HG03378 (cell line): ENCODE measurements around the gene MRPL12.
A peak's percentile ranks its signal among the peaks of the same experiment; 100 is the strongest.

Source experiments
- ATAC-seq: cut with Tn5 transposase; IDR thresholded peaks from one replicate; pipeline ENCODE4 v1.9.1; 2021; ENCODE audit warnings: mild to moderate bottlenecking, moderate library complexity; ENCODE audit not compliant: unreplicated experiment

The MRPL12 gene

DNA sequence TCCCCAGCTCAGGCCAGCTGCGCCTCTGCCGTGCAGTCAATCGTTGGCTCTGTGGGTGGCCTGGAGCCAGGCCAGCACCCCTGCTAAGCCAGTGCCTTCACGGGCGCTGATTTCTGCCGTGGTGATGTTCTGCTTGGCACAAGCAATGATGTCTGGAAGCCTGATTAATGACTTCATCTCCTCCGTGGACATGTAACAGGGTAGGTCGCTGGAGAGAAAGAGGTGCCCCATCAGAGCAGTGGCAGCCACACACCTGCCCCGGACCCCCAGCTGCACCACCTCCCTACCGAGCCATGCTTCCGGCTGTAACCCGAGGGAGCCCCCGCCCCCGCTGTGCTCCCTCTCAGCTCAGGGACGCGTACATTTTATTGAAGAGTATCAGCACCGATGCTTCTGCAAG, 21.5 kb upstream of the MRPL12 start:
- no peak for ATAC-seq

DNA sequence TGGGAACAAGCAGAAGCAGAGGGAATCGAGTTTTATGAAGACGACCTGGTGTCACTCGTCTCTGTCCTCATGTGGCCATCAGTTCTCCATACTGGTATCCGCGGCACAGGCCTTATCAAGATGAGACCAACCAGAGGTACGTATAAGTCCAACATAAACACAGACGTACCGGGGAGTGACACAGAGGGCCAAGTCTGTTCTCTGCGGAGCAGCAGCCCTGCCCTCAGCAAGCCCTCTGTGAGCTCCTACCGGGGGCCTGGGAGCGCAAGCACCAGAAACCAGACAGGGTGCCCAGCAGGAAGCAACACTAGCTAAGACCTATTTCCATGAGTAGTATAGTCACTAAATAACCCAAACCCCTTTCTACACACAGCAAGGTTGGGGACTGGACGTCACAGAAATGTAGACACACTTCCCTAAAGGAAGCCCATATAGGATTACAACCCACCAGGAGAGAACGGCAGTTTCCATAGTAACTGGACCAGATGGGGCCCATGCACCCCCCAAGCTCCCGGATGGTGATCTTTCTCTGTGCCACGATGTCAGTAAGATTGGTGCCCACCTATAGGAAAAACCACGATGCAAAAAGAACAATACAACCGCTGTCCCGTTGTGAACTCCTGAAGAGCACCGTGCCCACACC, 20.5 kb upstream of the MRPL12 start:
- ATAC-seq, result no peak

DNA sequence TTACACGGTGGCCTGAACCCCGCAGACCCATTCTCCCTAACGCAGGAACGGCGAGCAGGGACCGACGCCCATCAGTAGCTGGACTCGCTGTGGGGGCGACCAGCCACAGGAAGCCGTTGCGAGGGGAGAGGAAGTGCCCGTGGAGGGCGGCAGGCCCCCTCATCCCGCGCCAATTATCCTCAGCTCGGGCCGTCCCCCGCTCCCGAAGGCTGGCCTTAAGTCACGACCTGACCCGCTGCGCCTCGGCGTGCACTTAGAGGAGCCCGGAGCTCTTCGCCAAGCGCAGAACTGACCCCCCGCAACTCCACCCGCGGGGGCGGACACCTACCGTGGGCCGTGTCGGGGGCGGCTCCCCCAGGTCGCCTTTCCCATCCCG, 20.0 kb upstream of the MRPL12 start:
- no peak for ATAC-seq

DNA sequence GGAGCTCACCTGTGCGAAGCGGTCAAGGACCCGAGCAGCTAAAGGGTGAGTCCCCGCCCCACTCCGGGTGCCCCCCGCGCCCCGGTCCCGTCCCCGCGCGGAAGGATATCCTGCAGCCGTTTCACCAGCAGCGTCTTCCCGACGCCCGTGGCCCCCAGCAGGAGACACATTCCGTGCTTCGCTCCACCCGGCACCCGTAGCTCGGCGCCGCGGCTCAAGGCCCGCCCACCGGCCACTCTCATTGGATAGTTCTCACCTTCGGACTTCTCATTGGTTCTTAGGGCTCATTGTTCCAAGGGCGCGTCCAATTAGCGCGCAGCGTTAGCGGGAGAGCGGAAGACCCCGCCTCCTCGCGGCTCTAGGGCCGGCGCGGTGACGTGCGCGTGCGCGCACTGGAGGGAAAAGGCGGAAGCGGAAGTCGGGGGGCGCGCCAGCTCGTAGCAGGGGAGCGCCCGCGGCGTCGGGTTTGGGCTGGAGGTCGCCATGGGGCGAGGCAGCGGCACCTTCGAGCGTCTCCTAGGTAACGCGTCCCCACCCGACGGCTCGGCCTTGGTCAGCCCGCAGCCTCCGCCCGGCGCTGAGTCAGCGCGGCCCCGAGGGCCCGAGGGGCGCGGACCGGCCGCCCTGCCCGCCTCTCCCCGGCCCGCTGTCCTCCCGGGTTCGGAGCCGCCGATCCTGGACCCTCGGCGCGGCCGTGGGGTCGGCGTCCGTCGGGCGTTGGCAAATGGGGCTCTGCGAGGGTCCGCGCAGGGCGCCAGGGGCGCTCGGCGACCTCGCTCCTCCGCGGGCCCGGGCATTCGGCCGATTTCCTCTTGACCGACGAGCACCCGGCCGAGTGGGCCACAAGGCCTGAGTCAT, 19.4 kb upstream of the MRPL12 start, which contains the start of the genes ARL16 and HGS:
TSS of gene ARL16 (minus strand) at position 214 of the 858 bp plus-strand sequence. CDS start at position 170, 44 bp downstream.
TSS of gene HGS (plus strand) at position 428 of the 858 bp plus-strand sequence. CDS start at position 484, 56 bp downstream.
- ATAC-seq, result peak; percentile 91

DNA sequence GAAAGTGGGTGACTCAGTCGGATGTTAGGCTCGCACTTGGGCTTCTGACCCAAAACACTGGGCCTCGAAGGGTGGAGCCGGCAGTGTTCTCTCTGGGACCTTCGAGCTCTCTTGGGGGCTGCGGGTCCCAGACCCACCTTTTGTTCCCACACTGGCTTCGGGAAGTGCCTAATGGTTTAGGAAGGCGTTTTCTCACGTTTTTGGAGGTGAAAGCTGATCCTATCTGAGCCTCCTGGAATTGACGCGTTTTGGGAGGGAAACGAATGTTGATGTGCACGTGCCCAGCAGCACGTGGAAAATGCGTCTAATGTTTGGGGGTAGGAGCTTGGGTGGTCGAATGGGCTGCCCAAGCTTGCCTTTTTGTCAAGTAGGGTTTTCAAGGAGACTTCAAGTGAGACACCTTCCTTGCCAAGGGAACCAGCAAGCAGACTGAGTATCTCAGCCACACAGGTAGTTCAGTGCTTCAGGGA, 18.7 kb upstream of the MRPL12 start:
- ATAC-seq, result no peak

DNA sequence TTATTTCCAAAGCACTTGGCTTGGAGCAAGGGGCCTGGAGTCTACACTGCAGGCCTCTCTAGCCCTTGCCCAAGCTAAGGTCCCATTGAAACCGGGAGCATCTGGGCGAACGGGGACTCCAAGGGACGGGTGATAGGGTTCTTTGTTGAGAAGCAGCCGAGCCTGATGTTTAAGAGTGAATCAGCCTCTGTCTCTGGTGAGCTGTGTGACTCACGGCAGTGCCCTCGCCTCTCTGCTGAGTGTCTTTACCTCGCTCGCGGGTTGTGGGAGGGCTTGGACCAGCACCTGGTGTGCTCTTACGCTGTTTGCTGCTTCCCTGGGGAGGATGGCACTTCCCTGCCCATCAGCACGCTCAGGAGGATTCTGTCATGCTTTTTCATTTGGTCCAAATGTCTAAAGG, 18.1 kb upstream of the MRPL12 start:
- no peak for ATAC-seq

DNA sequence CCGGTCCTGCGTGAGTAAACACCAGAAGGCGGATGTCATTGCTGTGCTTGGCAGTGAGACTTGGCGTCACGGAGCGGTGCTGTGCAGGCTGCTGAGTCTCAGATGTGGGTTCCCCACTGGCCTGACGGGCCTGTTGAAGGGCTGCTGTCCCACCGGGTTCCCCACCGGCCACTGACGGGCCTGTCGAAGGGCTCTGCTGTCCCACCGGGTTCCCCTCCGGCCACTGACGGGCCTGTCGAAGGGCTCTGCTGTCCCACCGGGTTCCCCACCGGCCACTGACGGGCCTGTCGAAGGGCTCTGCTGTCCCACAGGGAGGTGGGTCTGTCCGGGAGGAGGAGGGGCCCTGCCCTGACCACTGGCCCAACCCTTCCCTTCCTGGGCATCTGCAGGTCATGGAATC, 16.6 kb upstream of the MRPL12 start:
- ATAC-seq, result no peak

DNA sequence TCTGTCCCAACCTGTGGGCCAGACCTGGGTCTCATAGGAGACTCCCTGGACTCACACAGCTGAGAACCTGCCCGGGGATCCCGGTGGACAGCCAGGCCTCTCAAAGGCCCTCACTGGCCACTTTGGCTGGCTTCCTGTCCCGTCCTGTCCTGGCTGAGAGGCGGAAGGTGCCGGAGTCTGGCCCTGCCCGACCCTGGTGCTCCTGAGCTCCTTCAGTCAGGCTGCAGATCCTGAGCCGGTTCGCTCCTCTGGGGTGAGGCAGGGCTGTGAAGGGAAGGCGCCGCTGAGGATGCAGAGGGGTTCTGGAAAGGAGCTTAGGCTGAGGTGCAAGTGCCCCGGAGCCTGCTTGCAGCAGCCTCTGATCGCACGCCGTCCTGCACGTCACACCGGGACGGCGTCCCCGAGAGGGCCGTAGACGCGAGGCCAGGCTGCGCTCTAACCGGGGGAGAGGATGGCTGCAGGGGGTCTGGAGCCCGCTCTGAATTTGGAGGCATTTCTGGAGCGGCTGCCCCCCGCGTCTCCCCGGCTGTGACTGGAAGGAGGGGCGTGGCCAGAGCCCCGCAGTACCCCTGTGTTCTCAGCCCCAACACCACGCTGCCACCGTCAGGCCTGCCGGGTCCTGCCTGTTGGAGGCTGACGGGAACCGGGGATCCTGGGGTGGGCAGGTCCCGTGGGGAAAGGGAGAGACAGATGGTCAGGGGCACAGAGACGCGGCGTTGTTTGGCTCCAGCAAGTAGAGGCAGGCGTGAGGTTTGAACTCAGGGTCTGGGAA, 15.2 kb upstream of the MRPL12 start:
- no peak for ATAC-seq

DNA sequence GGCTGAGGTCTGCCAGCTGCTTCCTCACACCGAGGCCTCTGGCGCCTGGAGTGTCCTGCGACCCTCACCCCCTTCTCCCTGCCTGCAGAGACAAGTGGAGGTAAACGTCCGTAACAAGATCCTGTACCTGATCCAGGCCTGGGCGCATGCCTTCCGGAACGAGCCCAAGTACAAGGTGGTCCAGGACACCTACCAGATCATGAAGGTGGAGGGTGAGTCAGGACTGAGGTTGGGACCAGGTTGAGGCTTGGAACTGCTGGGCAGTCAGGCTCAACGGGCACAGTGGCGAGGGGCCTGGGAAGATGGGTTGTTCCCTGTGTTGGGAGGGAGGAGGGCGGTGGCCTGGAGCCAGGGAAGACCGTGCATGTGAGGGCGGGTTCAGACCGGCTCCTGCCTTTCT, 14.6 kb upstream of the MRPL12 start:
- ATAC-seq, result no peak

DNA sequence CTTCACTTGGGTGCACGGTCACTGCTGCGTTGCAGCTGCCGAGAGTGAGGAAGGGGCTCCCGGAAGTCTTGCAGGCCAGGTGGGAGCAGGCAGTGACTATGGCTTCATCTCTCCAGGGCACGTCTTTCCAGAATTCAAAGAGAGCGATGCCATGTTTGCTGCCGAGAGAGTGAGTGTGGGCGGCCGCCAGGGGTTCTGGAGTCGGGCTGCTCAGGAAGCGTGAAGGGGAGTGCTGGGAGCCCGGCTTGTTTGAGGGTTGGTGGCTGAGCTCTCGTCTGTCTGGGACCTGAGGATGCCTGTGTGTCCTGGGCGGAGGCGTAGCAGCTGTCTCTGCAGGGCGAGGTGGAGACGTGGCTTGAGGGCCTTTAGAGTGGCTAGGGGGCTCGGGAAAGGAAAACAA, 13.1 kb upstream of the MRPL12 start:
- no peak for ATAC-seq

GRCh38 chr17:81690549-81690948, 12.6 kb upstream of the MRPL12 start:
- no peak for ATAC-seq

DNA sequence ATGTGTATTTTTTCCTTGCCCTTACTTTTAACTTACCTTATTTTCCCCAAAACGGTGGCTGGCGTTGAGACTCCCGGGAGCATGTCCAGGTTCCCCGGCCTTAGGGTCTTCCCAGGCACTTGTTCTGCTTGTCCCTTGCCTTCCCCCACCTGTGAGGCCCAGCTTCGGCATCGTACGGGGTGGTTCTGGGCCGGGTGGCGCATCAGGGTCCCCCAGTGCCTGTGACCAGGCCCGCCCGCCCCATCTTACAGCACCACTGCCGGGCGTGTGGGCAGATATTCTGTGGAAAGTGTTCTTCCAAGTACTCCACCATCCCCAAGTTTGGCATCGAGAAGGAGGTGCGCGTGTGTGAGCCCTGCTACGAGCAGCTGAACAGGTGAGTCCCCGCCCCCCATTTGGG, 12.0 kb upstream of the MRPL12 start:
- ATAC-seq, result no peak

DNA sequence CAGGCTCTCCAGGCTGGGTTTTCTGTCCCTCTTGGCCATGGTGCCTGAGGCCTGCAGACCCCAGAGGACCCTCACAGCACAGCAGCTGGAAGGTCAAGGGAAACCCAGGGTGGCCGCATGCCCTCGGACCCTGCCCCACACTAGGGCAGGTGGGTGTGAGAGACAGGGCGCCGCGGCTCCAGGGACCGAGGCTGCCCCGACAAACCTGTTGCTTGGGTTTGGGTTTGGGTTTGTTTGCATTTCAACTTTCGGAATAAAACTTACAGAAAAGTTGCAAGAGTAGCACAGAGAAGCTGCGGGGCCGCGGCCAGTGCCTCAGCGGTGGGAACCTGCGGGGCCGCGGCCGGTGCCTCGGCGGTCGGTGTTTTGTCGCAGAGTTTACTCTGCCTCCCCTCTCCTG, 11.6 kb upstream of the MRPL12 start:
- no peak for ATAC-seq

DNA sequence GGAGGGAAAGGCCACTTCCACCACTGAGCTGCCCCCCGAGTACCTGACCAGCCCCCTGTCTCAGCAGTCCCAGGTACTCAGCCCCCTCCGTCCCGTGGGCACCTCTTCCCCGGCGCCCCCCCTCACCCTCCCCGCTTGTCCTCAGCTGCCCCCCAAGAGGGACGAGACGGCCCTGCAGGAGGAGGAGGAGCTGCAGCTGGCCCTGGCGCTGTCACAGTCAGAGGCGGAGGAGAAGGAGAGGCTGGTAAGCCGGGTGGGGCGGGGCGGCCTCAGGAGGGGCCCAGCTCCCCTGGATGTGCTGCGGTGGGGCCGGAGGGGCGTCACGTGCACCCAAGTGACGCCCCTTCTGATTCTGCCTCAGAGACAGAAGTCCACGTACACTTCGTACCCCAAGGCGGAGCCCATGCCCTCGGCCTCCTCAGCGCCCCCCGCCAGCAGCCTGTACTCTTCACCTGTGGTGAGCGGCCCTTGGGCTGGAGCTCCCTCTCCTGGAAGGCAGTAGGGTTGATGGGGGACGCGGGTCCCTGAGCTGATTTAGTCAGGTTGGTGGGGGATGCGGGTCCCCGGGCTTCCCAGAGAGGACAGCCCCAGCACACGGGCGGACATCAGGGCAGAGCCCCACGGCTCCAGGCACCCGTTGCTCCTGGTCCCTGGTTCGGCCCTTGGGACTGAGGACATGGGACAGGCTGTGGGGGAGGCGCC, 9.5 kb upstream of the MRPL12 start:
- no peak for ATAC-seq

- no peak for ATAC-seq
Observed at GRCh38 chr17:81694810-81695209, 8.4 kb upstream of the MRPL12 start.

- ATAC-seq, result no peak
Observed at GRCh38 chr17:81695211-81695610, 8.0 kb upstream of the MRPL12 start.

- ATAC-seq, result no peak
Observed at GRCh38 chr17:81695801-81696200, 7.4 kb upstream of the MRPL12 start.

DNA sequence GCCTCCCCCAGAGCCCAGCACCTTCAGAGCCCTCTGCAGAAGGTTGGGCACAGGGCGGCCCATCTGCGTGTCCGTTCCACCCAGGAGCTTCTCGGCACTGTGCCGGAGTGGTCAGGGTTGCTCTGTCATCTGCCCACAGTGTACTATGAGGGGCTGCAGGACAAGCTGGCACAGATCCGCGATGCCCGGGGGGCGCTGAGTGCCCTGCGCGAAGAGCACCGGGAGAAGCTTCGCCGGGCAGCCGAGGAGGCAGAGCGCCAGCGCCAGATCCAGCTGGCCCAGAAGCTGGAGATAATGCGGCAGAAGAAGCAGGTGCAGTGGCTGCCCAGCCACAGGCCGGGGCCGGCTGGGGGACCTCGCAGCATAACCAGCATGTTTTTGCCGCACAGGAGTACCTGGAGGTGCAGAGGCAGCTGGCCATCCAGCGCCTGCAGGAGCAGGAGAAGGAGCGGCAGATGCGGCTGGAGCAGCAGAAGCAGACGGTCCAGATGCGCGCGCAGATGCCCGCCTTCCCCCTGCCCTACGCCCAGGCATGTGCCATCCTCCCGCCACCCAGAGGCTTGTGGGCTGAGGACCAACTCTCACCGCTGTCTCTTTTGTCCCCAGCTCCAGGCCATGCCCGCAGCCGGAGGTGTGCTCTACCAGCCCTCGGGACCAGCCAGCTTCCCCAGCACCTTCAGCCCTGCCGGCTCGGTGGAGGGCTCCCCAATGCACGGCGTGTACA, 6.8 kb upstream of the MRPL12 start:
- ATAC-seq, result no peak

- ATAC-seq, result no peak
Observed at GRCh38 chr17:81697261-81698044, 5.7 kb upstream of the MRPL12 start.
